Ovary (tissue), 9 donors: ENCODE data around the gene TF. TPM values are rescaled to one million over a fixed set of nuclear protein-coding genes. Genes with fewer than 3 reads are reported as not detected.

Experiments
- DNase-seq, 5 donors: peaks; one replicate each; pipeline ENCODE4 v3.0.0-alpha.2; 2019 to 2020
- H3K27ac ChIP-seq, 2 donors: fragments of 200-600 bp; one replicate each; pipeline versions ENCODE4 v1.5.1 to v1.8.0; 2019 to 2022
- H3K27me3 ChIP-seq: fragments of 200-600 bp; one replicate; pipeline ENCODE4 v1.8.0; 2022
- H3K36me3 ChIP-seq: fragments of 200-600 bp; sonication (generic); one replicate; pipeline ENCODE4 v1.5.1; 2019
- H3K4me1 ChIP-seq: one replicate; pipeline ENCODE4 v1.8.1; 2013; ENCODE audit warnings: mild to moderate bottlenecking, moderate library complexity; ENCODE audit not compliant: insufficient read depth
- H3K4me3 ChIP-seq: fragments of 200-600 bp; sonication (generic); one replicate; pipeline ENCODE4 v1.5.1; 2017
- H3K9me3 ChIP-seq, 2 donors: fragments of 200-600 bp in 1 of 2; sonication (generic) in 1 of 2; one replicate each; pipeline versions ENCODE4 v1.5.1 to v1.8.1; 2013 to 2019; ENCODE audit warnings: mild to moderate bottlenecking in 1 of 2, moderate library complexity in 1 of 2
- EP300 ChIP-seq: sonication (generic); formaldehyde crosslinking; IDR thresholded peaks from one replicate; pipeline ENCODE4 v1.6.1; 2017; ENCODE audit warnings: antibody characterized with exemption
- POLR2A ChIP-seq: fragments of 450-650 bp; IDR thresholded peaks from one replicate; pipeline ENCODE4 v1.6.1; 2017; ENCODE audit warnings: antibody characterized with exemption, mild to moderate bottlenecking, moderate library complexity
- WGBS, 3 donors: extraction: QIAGEN DNeasy Blood & Tissue Kit in 1 of 3; methylation state at CpG; one replicate each; pipeline versions ENCODE4 v1.1.5 to v1.1.7; 2013 to 2017; 5-methylcytosine and 5-hydroxymethylcytosine counted together
- intact Hi-C, 4 donors: fragments of 100-400 bp; cut with DNase I; formaldehyde crosslinking; loops; one replicate each; pipeline versions ENCODE4 v1.11.0 to v1.15.1; 2022 to 2023
- polyA plus RNA-seq, 2 donors: library from polyadenylated mRNA; stranded (reverse); fragments of 200-250 nt in 1 of 2; fragments of 350-450 nt in 1 of 2; fragmentation: Illumina TruSeq in 1 of 2; extraction: RNeasy Lipid Tissue Mini Kit (QIAGEN cat#74804) in 1 of 2; gene quantifications; one replicate each; pipeline ENCODE4 v1.2.3, GENCODE V29; 2013 to 2014
- total RNA-seq, 7 donors: library from RNA; depleted of rRNA in 2 of 7; stranded (reverse); fragments of >200 nt in 2 of 7; fragmentation: NEBNext Ultra II Directional in 3 of 7; extraction: Animal tissue kit (Norgen Biotek cat#: 25700) in 3 of 7; gene quantifications; one replicate each; pipeline versions ENCODE4 v1.1.0 to v1.2.4, GENCODE V29; 2016 to 2023
- TF ChIP-seq, protein P1 (sequence below), 3 donors: fragments of 450-650 bp in 2 of 3; fragments of 200-600 bp in 1 of 3; IDR thresholded peaks; one replicate each; pipeline versions ENCODE4 v1.5.1 to v1.8.0; 2016 to 2022; ENCODE audit warnings: antibody characterized with exemption in 3 of 3, mild to moderate bottlenecking in 1 of 3
- donor health status: DM: no; HTN: no; CAD: no; lungs with moderate emphysema.
- donor health status: DM: no; HTN: no; CAD: no.
- donor health status: Bipolar disorder and iron deficiency.
- donor health status: DM: yes; HTN: yes; CAD: no.
- donor health status: DM: no; HTN: no; CAD: no.
- donor health status: DM: yes; HTN: yes; CAD: no.

Gene TF
- total and polyA plus RNA-seq, 9 donors = under 0.01 to 18.1 (median 2.0) TPM

DNA sequence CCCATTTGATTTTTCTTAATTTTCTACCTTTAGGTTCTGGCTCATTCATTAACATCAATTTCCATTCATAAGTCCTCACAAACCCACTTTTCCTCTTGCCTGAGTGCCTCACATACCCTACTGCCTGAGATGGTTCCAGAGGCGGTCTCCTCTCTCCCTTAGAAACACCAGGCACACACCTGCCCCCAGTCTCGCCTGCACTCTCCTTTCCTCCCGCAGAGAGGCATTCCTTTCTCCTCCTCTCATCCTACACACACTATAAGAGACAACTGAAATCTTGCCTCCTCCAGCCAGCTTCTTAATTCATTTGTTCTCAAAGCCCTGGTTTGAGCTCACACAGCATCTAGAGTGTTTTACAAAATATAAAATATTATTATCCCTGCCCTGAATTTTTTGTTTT lies 27.5 kb downstream of the TF start:
- Histone ChIP-seq H3K36me3 (no peaks in the 10 kb centered on the region), H3K4me1 (no peaks in the 10 kb centered on the region), H3K4me3 (no peak overlapping the region), H3K9me3 (no peaks in the 10 kb centered on the region), H3K27me3 (no peaks in the 10 kb centered on the region), H3K27ac (no peak overlapping the region)
- intact Hi-C loops = no loop called here
- 71 to 85% (median 74%) methylated on average over 3 of the region's 3 CpGs for WGBS, 3 donors
- no peak for DNase-seq
- TF ChIP-seq POLR2A (no peak), EP300 (no peak)
- TF ChIP-seq, protein P1, sequence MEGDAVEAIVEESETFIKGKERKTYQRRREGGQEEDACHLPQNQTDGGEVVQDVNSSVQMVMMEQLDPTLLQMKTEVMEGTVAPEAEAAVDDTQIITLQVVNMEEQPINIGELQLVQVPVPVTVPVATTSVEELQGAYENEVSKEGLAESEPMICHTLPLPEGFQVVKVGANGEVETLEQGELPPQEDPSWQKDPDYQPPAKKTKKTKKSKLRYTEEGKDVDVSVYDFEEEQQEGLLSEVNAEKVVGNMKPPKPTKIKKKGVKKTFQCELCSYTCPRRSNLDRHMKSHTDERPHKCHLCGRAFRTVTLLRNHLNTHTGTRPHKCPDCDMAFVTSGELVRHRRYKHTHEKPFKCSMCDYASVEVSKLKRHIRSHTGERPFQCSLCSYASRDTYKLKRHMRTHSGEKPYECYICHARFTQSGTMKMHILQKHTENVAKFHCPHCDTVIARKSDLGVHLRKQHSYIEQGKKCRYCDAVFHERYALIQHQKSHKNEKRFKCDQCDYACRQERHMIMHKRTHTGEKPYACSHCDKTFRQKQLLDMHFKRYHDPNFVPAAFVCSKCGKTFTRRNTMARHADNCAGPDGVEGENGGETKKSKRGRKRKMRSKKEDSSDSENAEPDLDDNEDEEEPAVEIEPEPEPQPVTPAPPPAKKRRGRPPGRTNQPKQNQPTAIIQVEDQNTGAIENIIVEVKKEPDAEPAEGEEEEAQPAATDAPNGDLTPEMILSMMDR (IDR thresholded peaks at IDR 0.05) = no peak

DNA sequence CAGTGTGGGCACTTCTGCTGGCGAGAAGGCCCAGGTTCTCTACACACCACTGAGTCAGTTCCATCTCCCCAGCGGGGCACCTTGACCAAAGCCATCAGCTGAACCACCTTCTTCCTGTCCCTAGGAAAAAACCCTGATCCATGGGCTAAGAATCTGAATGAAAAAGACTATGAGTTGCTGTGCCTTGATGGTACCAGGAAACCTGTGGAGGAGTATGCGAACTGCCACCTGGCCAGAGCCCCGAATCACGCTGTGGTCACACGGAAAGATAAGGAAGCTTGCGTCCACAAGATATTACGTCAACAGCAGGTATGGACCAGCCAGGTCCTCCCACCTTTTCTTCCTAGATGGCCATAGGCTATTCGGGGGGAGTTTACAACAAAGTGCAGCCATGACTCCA lies 29.1 kb downstream of the TF start:
- H3K36me3 ChIP-seq = no peaks in the 10 kb centered on the region
- 91 to 95% (median 95%) methylated on average over 9 of the region's 9 CpGs for WGBS, 3 donors
- H3K27ac ChIP-seq = no peak overlapping the region
- H3K4me3 ChIP-seq = no peak overlapping the region
- intact Hi-C loops = no loop called here
- TF ChIP-seq POLR2A = no peak
- TF ChIP-seq EP300 = no peak
- TF ChIP-seq, protein P1 (IDR thresholded peaks at IDR 0.05) = no peak
- H3K9me3 ChIP-seq = no peaks in the 10 kb centered on the region
- H3K4me1 ChIP-seq = no peaks in the 10 kb centered on the region
- H3K27me3 ChIP-seq = no peaks in the 10 kb centered on the region
- no peak for DNase-seq

DNA sequence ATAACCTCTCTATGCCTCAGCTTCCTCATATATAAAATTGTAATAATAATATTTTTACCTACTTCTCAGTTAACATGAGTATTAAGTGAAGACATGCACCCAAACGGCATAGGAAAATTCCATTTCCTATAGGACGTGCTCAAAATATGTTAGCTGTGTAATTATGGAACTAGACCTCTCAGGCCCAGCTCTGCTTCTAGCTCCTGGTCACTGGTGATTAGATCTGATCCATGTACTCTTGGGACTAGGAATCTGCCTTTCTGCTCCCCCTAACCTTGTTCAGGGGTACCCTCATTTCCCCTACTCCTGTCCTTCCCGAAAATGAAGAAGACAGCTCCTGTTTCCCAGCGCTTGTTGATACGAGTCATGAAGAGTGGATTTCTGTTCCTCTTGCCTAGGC lies 29.6 kb downstream of the TF start:
- WGBS, 3 donors = 91 to 96% (median 95%) methylated on average over 5 of the region's 5 CpGs
- H3K27me3 ChIP-seq = no peaks in the 10 kb centered on the region
- intact Hi-C loops = no loop called here
- no peaks in the 10 kb centered on the region for H3K4me1 ChIP-seq
- DNase-seq = no peak
- H3K4me3 ChIP-seq = no peak overlapping the region
- H3K9me3 ChIP-seq = no peaks in the 10 kb centered on the region
- TF ChIP-seq EP300 (no peak), POLR2A (no peak)
- TF ChIP-seq, protein P1 (IDR thresholded peaks at IDR 0.05) = no peak
- no peak overlapping the region for H3K27ac ChIP-seq
- no peaks in the 10 kb centered on the region for H3K36me3 ChIP-seq

DNA sequence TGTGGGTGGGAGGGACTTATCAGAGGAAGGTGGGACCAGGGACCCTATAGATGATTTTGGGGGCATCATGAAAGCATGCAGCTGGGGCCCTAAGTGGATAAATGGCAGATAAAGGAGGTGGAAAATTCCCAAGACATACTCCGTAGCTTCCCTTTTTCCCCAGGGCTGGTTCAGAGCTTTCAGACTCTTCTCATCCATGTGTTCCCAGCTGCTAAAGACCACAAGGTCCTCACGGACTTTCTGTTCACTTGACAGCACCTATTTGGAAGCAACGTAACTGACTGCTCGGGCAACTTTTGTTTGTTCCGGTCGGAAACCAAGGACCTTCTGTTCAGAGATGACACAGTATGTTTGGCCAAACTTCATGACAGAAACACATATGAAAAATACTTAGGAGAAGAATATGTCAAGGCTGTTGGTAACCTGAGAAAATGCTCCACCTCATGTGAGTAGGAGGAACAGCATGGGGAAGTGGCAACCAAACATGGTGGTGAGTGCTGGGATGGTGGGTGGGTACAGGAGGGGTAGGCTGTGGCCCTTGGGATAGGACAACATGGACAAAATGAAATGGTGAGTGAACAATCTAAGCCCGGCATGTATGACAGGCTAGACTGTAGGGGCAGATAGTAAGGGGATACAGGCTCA lies 30.7 kb downstream of the TF start:
- no peak for DNase-seq
- H3K27me3 ChIP-seq = no peaks in the 10 kb centered on the region
- H3K36me3 ChIP-seq = no peaks in the 10 kb centered on the region
- H3K4me1 ChIP-seq = no peaks in the 10 kb centered on the region
- WGBS, 3 donors = 92% methylated on average over 7 of the region's 7 CpGs
- H3K4me3 ChIP-seq = no peak overlapping the region
- intact Hi-C loops = no loop called here
- no peak overlapping the region for H3K27ac ChIP-seq
- TF ChIP-seq, protein P1 (IDR thresholded peaks at IDR 0.05) = no peak
- TF ChIP-seq EP300 (no peak), POLR2A (no peak)
- H3K9me3 ChIP-seq = no peaks in the 10 kb centered on the region
